GF-D8 (cell line): ENCODE measurements around the gene GNB3.

ENCODE experiments used
- DNase-seq: peaks from one replicate; lab custom pipeline; 2025; lab: John Stamatoyannopoulos, UW

GNB3 gene

GRCh38 chr12:6837370-6838060 lies 3.2 kb upstream of the GNB3 start:
- no peak for DNase-seq

GRCh38 chr12:6838854-6839253 lies 1.9 kb upstream of the GNB3 start:
- DNase-seq = no peak

- DNase-seq = no peak
These were observed 1.1 kb upstream of the GNB3 start for GRCh38 chr12:6839482-6840201.

GRCh38 chr12:6840330-6840729 lies 395 bp upstream of the GNB3 start:
- no peak for DNase-seq

GRCh38 chr12:6842075-6842474 lies 1.4 kb downstream of the GNB3 start:
- DNase-seq = no peak

GRCh38 chr12:6843118-6843902 lies 2.6 kb downstream of the GNB3 start:
- DNase-seq = no peak

- DNase-seq = no peak
These were observed 4.7 kb downstream of the GNB3 start for GRCh38 chr12:6845395-6845794.

GRCh38 chr12:6846316-6846869 lies 5.7 kb downstream of the GNB3 start:
- no peak for DNase-seq

- no peak for DNase-seq
These were observed 7.0 kb downstream of the GNB3 start for GRCh38 chr12:6847676-6848075.

GRCh38 chr12:6849427-6849826 lies 8.7 kb downstream of the GNB3 start:
- DNase-seq = no peak

- DNase-seq = no peak
These were observed 9.3 kb downstream of the GNB3 start for GRCh38 chr12:6849976-6850560.

- DNase-seq = no peak
These were observed 10.0 kb downstream of the GNB3 start for GRCh38 chr12:6850796-6851152.

- peak; percentile 93 for DNase-seq
These were observed 10.6 kb downstream of the GNB3 start, which contains the start of gene CDCA3 for GRCh38 chr12:6851153-6851920. CDCA3 (minus strand) TSS chr12:6851286; CDS start chr12:6850952, 334 bp downstream.

- DNase-seq = peak; percentile 98
These were observed 11.4 kb downstream of the GNB3 start, which contains the start of gene USP5 for GRCh38 chr12:6851921-6852650. USP5 (plus strand) TSS chr12:6852150; CDS start chr12:6852180, 30 bp downstream.

- DNase-seq = peak; percentile 14
These were observed 12.1 kb downstream of the GNB3 start for GRCh38 chr12:6852651-6853354.

GRCh38 chr12:6853626-6854025 lies 12.9 kb downstream of the GNB3 start:
- no peak for DNase-seq

GRCh38 chr12:6854036-6854435 lies 13.3 kb downstream of the GNB3 start:
- DNase-seq = no peak

GRCh38 chr12:6855322-6855721 lies 14.6 kb downstream of the GNB3 start:
- no peak for DNase-seq

GRCh38 chr12:6858799-6859198 lies 18.1 kb downstream of the GNB3 start:
- DNase-seq = no peak

- DNase-seq = no peak
These were observed 19.4 kb downstream of the GNB3 start for GRCh38 chr12:6860116-6860515.
